GM11168 (cell line): ENCODE measurements around the gene UGT1A10.

ENCODE experiments used
- in situ Hi-C: fragments of 300-500 bp; cut with MboI; formaldehyde crosslinking; loops from one replicate; pipeline ENCODE4 v1.12.0; 2022; ENCODE audit warnings: low sequenced_read_pairs; ENCODE audit not compliant: unreplicated experiment

Gene UGT1A10

DNA sequence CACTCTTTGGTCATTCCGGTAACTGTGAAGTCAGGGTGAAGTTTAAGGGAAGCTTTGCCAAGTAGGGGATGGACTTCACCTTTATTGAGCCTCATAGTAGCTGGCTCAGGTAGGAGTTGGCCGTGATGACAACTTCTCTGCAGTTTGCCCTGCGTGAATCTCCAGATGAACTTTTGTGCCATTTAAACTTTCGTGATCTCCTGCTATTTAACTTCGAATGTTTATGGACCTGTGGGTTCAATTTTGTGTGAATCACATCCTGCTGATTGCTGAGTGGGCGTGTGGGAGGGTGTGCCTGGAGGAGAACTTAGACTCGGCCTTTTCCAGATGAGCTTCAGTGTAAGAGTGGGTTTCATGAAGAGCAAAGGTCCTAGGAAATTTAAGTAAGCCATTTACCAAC, 128.0 kb downstream of the UGT1A10 start:
- in situ Hi-C loops, result no loop called here

DNA sequence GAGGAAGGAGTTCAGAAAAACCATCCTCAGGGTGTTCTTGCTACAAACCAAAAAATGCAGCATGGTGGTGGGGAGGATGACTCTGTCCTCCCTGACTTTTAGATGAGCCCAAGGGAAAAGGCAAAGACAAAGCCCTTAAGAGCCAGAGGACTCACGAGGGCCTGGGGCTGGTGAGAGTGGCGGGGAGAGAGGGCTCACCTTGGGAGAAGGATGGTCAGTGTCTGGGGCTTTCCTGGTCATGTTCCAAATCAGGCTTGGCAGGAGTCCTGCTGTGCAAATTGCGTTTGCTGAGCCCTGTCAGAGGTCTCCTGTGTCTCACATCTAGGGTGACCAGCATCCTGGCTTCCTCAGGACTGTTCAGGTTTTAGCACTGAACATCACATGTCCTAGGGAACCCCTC, 128.5 kb downstream of the UGT1A10 start:
- in situ Hi-C loops, result no loop called here

GRCh38 chr2:233766416-233766815, 130.2 kb downstream of the UGT1A10 start:
- in situ Hi-C loops, result no loop called here

- in situ Hi-C loops, result no loop called here
Measured at GRCh38 chr2:233768076-233768475, 131.8 kb downstream of the UGT1A10 start.

DNA sequence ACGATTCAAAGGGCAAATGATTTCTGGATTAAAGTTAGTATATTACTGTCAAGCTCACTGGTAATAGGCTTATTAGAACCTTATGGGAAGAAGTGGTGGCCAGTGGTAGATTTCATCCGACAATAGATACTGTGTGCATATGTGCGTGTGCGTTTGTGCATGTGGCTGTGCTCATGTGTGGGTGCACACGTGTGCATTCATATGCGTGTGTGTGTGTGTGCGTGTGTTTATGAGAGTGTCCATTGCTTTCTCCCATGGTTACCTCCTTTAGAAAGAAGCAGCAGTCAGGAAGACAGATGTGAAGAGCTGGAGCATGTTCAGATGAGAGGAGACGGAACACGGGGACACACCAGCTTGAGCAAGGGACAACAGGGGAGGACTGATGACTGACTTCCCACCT, 133.0 kb downstream of the UGT1A10 start:
- in situ Hi-C loops, result no loop called here

GRCh38 chr2:233772153-233772552, 135.9 kb downstream of the UGT1A10 start:
- in situ Hi-C loops, result no loop called here

DNA sequence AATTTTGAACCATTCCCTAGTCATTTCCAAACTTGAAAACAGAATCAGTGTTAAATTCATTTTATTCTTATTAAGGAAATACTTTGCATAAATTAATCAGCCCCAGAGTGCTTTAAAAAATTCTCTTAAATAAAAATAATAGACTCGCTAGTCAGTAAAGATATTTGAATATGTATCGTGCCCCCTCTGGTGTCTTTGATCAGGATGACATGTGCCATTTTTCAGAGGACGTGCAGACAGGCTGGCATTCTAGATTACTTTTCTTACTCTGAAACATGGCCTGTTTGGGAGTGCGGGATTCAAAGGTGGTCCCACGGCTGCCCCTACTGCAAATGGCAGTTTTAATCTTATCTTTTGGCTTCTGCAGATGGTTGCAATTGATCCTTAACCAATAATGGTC, 136.3 kb downstream of the UGT1A10 start:
- in situ Hi-C loops, result no loop called here

DNA sequence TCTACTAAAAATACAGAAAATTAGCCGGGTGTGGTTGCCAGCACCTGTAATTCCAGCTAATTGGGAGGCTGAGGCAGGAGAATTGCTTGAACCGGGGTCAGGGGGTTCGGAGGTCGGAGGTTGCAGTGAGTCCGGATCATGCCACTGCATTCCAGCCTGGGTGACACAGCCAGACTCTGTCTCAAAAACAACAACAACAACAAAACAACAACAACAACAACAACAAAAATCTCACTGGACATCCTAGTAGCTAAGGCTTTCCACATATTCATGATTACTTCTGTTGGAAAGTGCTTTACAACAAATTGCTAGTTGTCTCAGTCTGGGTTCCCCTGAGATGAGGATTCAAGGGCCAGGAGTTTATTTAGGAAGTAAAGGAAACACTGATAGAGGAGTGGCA, 137.6 kb downstream of the UGT1A10 start:
- in situ Hi-C loops, result no loop called here

DNA sequence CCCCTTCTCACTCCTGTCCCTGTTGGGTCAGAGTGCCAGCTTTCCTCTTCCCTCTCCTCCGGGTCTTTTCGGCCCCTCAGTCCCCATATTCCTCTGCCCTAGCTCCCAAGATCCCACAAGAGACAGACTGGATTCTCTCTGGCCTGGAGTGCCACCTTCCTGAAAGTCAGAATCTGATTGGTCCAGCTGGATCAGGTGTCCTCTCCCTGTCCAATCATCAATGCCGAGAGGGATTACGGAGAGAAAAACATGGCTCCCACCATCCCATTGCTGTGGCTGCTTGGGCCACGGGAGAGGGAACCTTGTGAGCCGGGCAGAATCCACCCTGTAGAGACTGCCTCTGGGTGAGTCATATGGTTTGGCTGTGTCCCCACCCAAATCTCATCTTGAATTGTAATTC, 139.2 kb downstream of the UGT1A10 start:
- in situ Hi-C loops, result no loop called here

GRCh38 chr2:233778030-233778429, 141.8 kb downstream of the UGT1A10 start, which contains the start of gene MROH2A:
TSS of gene MROH2A (plus strand) at chr2:233778330. CDS start at chr2:233779359, 1,029 bp downstream.
- in situ Hi-C loops, result no loop called here

- in situ Hi-C loops, result no loop called here
Measured at GRCh38 chr2:233779722-233780121, 143.5 kb downstream of the UGT1A10 start.

- in situ Hi-C loops, result no loop called here
Measured at GRCh38 chr2:233780771-233781170, 144.5 kb downstream of the UGT1A10 start.

GRCh38 chr2:233789554-233789953, 153.3 kb downstream of the UGT1A10 start:
- in situ Hi-C loops, result no loop called here

DNA sequence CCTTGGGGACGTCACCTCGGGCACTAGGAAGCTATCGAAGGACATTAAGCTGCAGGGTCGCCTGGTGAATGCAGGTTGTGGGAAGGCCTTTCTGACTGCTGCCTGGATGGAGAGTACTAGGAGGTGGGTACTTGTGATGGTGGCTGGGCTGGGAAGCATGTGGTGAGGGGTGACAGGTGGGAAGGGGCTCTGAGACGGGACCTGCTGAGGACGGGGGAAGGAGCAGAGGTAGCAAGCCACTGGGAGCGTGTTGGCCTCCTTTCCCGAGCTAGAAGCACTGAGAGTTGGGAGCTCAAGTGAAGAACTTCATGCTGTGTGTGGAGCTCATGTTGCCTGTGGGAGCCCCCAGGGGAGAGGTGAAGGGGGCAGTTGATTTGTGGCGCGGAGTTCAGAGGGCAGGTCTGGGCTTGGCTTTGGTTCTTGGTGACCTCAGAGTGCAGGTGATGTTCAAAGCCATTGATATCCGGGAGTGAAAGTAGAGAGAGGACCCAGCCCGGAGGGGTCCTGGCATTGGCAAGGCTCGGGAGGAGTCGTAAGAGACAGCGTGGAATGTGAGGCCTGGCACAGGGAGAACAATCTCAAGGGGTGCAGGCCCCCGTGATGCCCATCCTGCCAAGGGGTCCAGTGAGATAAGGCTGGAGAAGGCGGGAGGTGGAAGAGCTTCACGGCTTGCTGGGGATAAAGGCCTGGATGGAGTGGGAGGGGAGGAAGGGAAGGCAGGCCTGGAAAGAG, 155.1 kb downstream of the UGT1A10 start:
- in situ Hi-C loops, result no loop called here

GRCh38 chr2:233791883-233792329, 155.7 kb downstream of the UGT1A10 start:
- in situ Hi-C loops, result no loop called here

DNA sequence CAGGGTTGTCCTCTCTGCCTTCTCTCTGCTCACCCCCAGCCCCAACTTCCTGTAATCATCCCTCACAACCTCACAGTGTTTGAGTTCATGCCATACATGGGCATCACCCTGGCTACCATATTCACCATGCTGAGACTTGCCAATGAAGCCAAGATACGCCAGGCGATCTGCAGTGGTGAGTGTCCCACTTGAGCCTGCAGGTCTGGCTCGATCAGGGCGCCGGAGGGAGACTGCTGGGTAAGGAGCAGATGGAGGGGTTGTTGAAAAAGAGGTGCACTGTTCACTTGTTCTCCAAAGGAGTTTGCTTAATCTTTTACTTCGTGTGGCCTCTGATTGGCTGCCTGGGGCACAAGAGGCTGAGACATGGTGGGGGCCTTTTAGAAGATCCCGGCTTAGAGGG, 156.5 kb downstream of the UGT1A10 start:
- in situ Hi-C loops, result no loop called here

DNA sequence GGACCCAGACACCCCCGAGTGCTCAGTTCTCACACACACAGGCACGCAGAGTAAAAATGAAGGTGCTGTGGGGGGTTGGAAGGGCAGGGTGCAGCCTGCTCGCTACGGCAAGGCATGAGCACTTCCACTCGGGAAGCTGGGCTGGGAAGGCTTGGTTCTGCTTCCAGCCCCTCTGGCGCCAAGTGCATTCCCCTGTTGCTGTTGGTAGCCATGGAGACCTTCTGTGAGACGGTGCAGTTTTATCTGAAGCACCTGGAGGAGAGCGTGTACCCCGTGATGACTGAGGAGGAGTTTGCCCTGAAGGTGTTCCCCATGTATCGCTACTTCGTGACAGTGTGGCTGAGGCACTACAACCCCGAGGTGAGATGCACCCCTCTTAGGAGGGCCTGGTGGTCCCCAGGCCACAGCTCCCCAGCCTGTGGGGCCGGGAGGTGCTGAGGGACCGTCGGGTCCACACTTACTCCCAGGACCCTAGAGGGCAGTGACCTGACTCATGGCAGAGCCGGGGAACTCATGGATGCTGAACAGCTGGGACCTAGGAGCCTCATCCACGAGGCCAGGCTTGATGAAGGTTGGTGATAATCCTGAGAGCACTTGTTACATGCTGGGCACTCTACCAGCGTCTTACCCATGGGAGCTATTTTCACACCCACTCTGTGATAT, 157.3 kb downstream of the UGT1A10 start:
- in situ Hi-C loops, result no loop called here

DNA sequence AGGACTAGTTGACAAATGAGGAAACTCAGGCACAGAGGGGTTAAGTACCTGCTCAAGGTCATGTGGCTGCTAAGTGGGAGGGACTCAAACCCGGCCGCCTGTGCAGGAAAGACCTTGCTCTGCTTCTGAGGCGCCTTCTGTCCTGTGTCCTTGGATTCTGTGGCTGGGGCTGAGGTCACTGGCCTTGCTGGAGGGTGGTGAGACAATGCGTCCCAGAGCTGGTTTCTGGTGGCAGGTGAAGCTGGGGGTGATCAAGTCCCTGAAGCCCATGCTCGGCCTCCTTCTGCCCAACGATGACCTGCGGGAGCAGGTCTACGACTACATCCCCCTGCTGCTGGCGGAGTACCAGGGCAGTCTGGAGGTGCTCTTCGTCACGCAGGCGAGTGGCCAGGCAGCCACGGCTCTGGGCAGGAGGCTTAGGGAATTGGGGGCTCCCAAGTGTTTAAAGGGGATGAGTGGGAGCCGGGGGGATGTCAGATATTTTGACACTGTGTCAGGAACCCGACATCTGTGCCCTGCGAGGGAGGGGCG, 157.9 kb downstream of the UGT1A10 start:
- in situ Hi-C loops, result no loop called here

DNA sequence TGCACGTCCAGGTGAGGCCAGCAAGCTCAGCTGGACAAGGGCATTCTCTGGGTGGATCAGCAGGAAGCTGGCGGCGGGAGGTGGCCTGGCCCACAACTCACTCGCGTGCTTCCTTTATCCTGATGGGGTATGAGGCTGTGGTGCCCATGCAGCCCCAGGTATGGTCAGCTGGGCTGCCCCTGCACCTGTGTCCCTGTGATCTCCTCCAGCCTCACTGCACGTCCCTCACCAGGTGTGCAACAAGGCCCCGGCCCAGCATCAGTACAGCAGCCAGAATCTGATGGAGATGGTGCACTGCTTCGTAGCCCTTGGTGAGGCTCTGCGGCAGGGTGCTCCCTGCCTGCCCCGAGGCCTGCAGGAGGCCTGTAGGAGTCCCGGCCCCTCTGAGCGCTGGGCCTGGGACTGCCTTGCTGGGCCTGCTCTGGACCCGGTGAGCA, 159.5 kb downstream of the UGT1A10 start:
- in situ Hi-C loops, result no loop called here

GRCh38 chr2:233796254-233796653, 160.0 kb downstream of the UGT1A10 start:
- in situ Hi-C loops, result no loop called here

- in situ Hi-C loops, result no loop called here
Measured at GRCh38 chr2:233798335-233799086, 162.3 kb downstream of the UGT1A10 start.
